ENCODE results near the gene CACNA1F.

DNA sequence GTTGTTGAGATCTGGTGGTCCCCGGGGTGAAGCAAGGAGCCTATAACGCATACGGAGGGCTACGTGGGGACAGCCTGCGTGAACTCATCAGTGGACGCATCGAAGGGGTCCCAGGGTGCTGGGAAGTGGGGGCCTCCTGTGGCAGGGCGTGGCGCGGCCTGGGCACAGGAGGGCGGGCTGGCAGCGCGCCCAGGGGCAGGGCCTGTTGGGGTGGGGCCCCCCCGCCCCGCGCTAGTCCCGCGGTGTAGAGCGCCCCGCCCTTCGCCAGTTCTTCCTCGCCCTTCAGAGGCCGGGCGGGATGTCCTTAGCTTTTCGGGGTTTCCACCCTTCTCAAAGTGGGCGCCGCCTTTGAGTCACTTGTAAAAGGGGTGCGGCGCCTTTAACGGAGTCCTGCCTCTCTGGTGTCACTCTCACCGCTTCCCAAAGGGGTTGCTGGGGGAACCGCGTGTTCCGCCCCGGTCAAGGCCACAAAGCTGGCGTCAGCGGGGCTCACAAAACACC lies 60.8 kb downstream of the CACNA1F start:
- TF ChIP-seq CTCF (conservative IDR thresholded peaks at IDR 0.05; ENCODE audit: low read depth, low read length) (no peak), EZH2 (IDR thresholded peaks at IDR 0.05; ENCODE audit: borderline replicate concordance, low read depth, low read length, poor library complexity, severe bottlenecking) (no peak)

All from A673 (cell line).